GM12878 (cell line): ENCODE measurements around the gene RAB11FIP2. TPM values are rescaled to one million over a fixed set of nuclear protein-coding genes. Genes with fewer than 3 reads are reported as not detected.

Experiments
- ATAC-seq: fragments of 200-7000 bp; cut with Tn5 transposase; 3 replicates; pipeline ENCODE4 v1.9.1; 2020; ENCODE audit warnings: mild to moderate bottlenecking, moderate library complexity
- BruUV-seq: library from RNA; stranded (reverse); fragments of 400-500 nt; replicated peaks from 2 replicates; lab custom pipeline; 2021; lab: Mats Ljungman, UMichigan
- CTCF ChIA-PET: fragments of 300-600 bp; sonication (Branson Sonifier 250); formaldehyde crosslinking; extraction: SDS; loops from one replicate; lab custom pipeline; 2021; ENCODE audit warnings: inconsistent platforms; lab: Yijun Ruan, JAX
- POLR2A ChIA-PET: fragments of 350-600 bp; formaldehyde crosslinking; extraction: SDS; loops from one replicate; lab custom pipeline; 2021; ENCODE audit warnings: inconsistent platforms; lab: Charles Lee
- RAD21 ChIA-PET: fragments of 300-600 bp; sonication (Branson Sonifier 250); formaldehyde crosslinking; loops from one replicate; lab custom pipeline; 2023; ENCODE audit warnings: antibody characterized with exemption; ENCODE audit not compliant: unreplicated experiment; lab: Charles Lee
- SMC1A ChIA-PET: fragments of 300-600 bp; sonication (Branson Sonifier 250); formaldehyde crosslinking; loops from one replicate; lab custom pipeline; 2023; ENCODE audit not compliant: unreplicated experiment, uncharacterized antibody; lab: Charles Lee
- DNase-seq: peaks from one replicate; pipeline ENCODE4 v3.0.0-alpha.2; 2011; ENCODE audit warnings: low read depth, low spot score
- FAIRE-seq: peaks from 3 replicates; lab custom pipeline; 2011; peaks lifted over from hg19 to GRCh38; lab: Jason Lieb, UNC
- H2AFZ ChIP-seq: 2 replicates; pipeline ENCODE4 v1.6.0; 2011; ENCODE audit warnings: low read depth, low read length, control low read depth; ENCODE audit not compliant: control insufficient read depth
- H3K27ac ChIP-seq: 2 replicates; pipeline ENCODE4 v1.5.1; 2011; ENCODE audit warnings: control low read depth; ENCODE audit not compliant: control insufficient read depth, insufficient read depth
- H3K27me3 ChIP-seq, 2 experiments: replicated peaks in 1 of 2; 2 replicates each; pipeline versions ENCODE4 v1.6.0 to v1.6.1; 2011; ENCODE audit warnings: low read length in 1 of 2; ENCODE audit not compliant: control insufficient read depth in 2 of 2, insufficient read depth in 2 of 2
- H3K36me3 ChIP-seq, 2 experiments: 2 replicates each; pipeline ENCODE4 v1.5.1; 2011; ENCODE audit warnings: low read length in 1 of 2; ENCODE audit not compliant: control insufficient read depth in 2 of 2, insufficient read depth in 2 of 2
- H3K4me1 ChIP-seq: 2 replicates; pipeline ENCODE4 v1.6.1; 2011; ENCODE audit warnings: mild to moderate bottlenecking, low read length, moderate library complexity, mixed read lengths; ENCODE audit not compliant: control insufficient read depth, insufficient read depth
- H3K4me2 ChIP-seq: 2 replicates; pipeline ENCODE4 v1.6.0; 2011; ENCODE audit warnings: control low read depth; ENCODE audit not compliant: control insufficient read depth, insufficient read depth
- H3K4me3 ChIP-seq: fragments of 200-600 bp; sonication (generic); 2 replicates; pipeline ENCODE4 v1.5.1; 2016
- H3K79me2 ChIP-seq: 2 replicates; pipeline ENCODE4 v1.6.0; 2011; ENCODE audit warnings: low read length; ENCODE audit not compliant: control insufficient read depth, insufficient read depth
- H3K9ac ChIP-seq: 2 replicates; pipeline ENCODE4 v1.8.0; 2011; ENCODE audit warnings: low read length, control low read depth, mixed read lengths; ENCODE audit not compliant: control insufficient read depth, insufficient read depth
- H3K9me3 ChIP-seq: replicated peaks from 3 replicates; pipeline ENCODE4 v1.5.1; 2011; ENCODE audit warnings: mild to moderate bottlenecking, low read length; ENCODE audit not compliant: control insufficient read depth, insufficient read depth
- H4K20me1 ChIP-seq: 2 replicates; pipeline ENCODE4 v1.6.0; 2011; ENCODE audit not compliant: control insufficient read depth, insufficient read depth
- CUX1 ChIP-seq: IDR thresholded peaks from 2 replicates; pipeline ENCODE4 v1.6.1; 2012; ENCODE audit warnings: improper control_type of control experiment, low read depth, low read length; ENCODE audit not compliant: insufficient replicate concordance
- GATAD2B ChIP-seq: fragments of 450-650 bp; conservative IDR thresholded peaks from 2 replicates; pipeline ENCODE4 v1.6.1; 2017; ENCODE audit warnings: low read depth, mild to moderate bottlenecking, moderate library complexity
- IRF4 ChIP-seq: IDR thresholded peaks from 2 replicates; pipeline ENCODE4 v1.6.1; 2011; ENCODE audit warnings: low read depth, low read length
- LARP7 ChIP-seq: fragments of 450-650 bp; IDR thresholded peaks from 2 replicates; pipeline ENCODE4 v1.6.1; 2017; ENCODE audit warnings: mild to moderate bottlenecking
- POLR2AphosphoS2 ChIP-seq: IDR thresholded peaks from 2 replicates; pipeline ENCODE4 v1.6.1; 2011; ENCODE audit warnings: low read depth, mild to moderate bottlenecking, low read length, improper control_type of control experiment, moderate library complexity
- POLR2AphosphoS5 ChIP-seq: IDR thresholded peaks from 2 replicates; pipeline ENCODE4 v1.6.1; 2011; ENCODE audit warnings: mild to moderate bottlenecking, low read length, inconsistent platforms
- STAT3 ChIP-seq: IDR thresholded peaks from 2 replicates; pipeline ENCODE4 v1.6.1; 2011; ENCODE audit warnings: low read depth, low read length, improper control_type of control experiment
- TAF1 ChIP-seq: IDR thresholded peaks from 2 replicates; pipeline ENCODE4 v1.6.1; 2011; ENCODE audit warnings: mild to moderate bottlenecking, low read depth, low read length, borderline replicate concordance
- TCF7 ChIP-seq: IDR thresholded peaks from 2 replicates; pipeline ENCODE4 v1.6.1; 2014; ENCODE audit warnings: antibody characterized with exemption, borderline replicate concordance
- ZNF217 ChIP-seq: fragments of 450-650 bp; IDR thresholded peaks from 2 replicates; pipeline ENCODE4 v1.6.1; 2017; ENCODE audit warnings: antibody characterized with exemption, mild to moderate bottlenecking
- WGBS: methylation state at CpG from one replicate; pipeline ENCODE4 v1.1.6; 2016; ENCODE audit warnings: low lambda C conversion rate; ENCODE audit not compliant: insufficient replicate concordance, insufficient coverage; ENCODE audit errors: missing lambda C conversion rate; 5-methylcytosine and 5-hydroxymethylcytosine counted together
- in situ Hi-C: fragments of 300-500 bp; cut with MboI; formaldehyde crosslinking; loops from 9 replicates; pipeline ENCODE4 v1.14.3; 2018; ENCODE audit warnings: mixed read lengths
- intact Hi-C: fragments of 100-400 bp; cut with micrococcal nuclease; formaldehyde crosslinking; loops from one replicate; pipeline ENCODE4 v1.14.2; 2022; ENCODE audit not compliant: unreplicated experiment
- polyA plus RNA-seq, 11 experiments: library from polyadenylated mRNA; depleted of rRNA in 4 of 11; unstranded in 6 of 11; stranded (reverse) in 5 of 11; fragments of >200 nt; fragmentation: Nextera tagmentation in 4 of 11; fragmentation: Illumina TruSeq in 1 of 11; extraction: Ambion mirVana in 4 of 11; extraction: Trizol in 1 of 11; gene quantifications; 1 replicate in 1 of 11; 2 replicates in 10 of 11; pipeline versions ENCODE4 v1.2.1 to v1.2.3, GENCODE V29; 2011 to 2016; ENCODE audit warnings: inconsistent platforms in 2 of 11, missing spikeins in 2 of 11, low read depth in 1 of 11
- total RNA-seq, 4 experiments: library from RNA; depleted of rRNA in 3 of 4; stranded (reverse); fragments of >200 nt in 3 of 4; fragmentation: Illumina TruSeq in 1 of 4; extraction: Trizol in 1 of 4; gene quantifications; 2 replicates each; pipeline versions ENCODE4 v1.2.1 to v1.2.3, GENCODE V29; 2013 to 2021
- TF ChIP-seq, protein P1 (sequence below): fragments of 450-650 bp; formaldehyde crosslinking; IDR thresholded peaks from 2 replicates; pipeline ENCODE4 v1.4.0; 2020; ENCODE audit warnings: mild to moderate bottlenecking, moderate library complexity
- TF ChIP-seq, protein P2 (sequence below): IDR thresholded peaks from 2 replicates; pipeline ENCODE4 v1.6.1; 2012; ENCODE audit warnings: low read length, inconsistent platforms

Gene RAB11FIP2
- total and polyA plus RNA-seq, 10 of the 15 experiments (the other 5 are each of a cell fraction or from before 2014, with no cell fraction given), result 1.8 to 16.7 (median 4.3) TPM

GRCh38 chr10:117988814-117989213 is 57.9 kb downstream of the RAB11FIP2 start:
- H3K36me3 ChIP-seq, result no peaks in the 10 kb centered on the region
- ChIA-PET RAD21 (no interaction called here), POLR2A (no interaction called here), CTCF (no interaction called here), SMC1A (no interaction called here)
- no peak for DNase-seq
- no peak overlapping the region for H3K4me2 ChIP-seq
- H3K9ac ChIP-seq, result no peak overlapping the region
- no peak overlapping the region for H3K4me3 ChIP-seq
- WGBS, result 74% methylated on average over 2 of the region's 3 CpGs
- BruUV-seq, result no TSS peak
- H3K4me1 ChIP-seq, result no peaks in the 10 kb centered on the region
- no peak for TF ChIP-seq LARP7
- no peak for TF ChIP-seq STAT3
- TF ChIP-seq IRF4, result no peak
- TF ChIP-seq CUX1, result no peak
- TF ChIP-seq TAF1, result no peak
- TF ChIP-seq POLR2AphosphoS5, result no peak
- TF ChIP-seq GATAD2B, result no peak
- no peak for TF ChIP-seq ZNF217
- TF ChIP-seq, protein P1, sequence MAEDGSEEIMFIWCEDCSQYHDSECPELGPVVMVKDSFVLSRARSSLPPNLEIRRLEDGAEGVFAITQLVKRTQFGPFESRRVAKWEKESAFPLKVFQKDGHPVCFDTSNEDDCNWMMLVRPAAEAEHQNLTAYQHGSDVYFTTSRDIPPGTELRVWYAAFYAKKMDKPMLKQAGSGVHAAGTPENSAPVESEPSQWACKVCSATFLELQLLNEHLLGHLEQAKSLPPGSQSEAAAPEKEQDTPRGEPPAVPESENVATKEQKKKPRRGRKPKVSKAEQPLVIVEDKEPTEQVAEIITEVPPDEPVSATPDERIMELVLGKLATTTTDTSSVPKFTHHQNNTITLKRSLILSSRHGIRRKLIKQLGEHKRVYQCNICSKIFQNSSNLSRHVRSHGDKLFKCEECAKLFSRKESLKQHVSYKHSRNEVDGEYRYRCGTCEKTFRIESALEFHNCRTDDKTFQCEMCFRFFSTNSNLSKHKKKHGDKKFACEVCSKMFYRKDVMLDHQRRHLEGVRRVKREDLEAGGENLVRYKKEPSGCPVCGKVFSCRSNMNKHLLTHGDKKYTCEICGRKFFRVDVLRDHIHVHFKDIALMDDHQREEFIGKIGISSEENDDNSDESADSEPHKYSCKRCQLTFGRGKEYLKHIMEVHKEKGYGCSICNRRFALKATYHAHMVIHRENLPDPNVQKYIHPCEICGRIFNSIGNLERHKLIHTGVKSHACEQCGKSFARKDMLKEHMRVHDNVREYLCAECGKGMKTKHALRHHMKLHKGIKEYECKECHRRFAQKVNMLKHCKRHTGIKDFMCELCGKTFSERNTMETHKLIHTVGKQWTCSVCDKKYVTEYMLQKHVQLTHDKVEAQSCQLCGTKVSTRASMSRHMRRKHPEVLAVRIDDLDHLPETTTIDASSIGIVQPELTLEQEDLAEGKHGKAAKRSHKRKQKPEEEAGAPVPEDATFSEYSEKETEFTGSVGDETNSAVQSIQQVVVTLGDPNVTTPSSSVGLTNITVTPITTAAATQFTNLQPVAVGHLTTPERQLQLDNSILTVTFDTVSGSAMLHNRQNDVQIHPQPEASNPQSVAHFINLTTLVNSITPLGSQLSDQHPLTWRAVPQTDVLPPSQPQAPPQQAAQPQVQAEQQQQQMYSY, result no peak
- no peak for TF ChIP-seq TCF7
- TF ChIP-seq, protein P2, sequence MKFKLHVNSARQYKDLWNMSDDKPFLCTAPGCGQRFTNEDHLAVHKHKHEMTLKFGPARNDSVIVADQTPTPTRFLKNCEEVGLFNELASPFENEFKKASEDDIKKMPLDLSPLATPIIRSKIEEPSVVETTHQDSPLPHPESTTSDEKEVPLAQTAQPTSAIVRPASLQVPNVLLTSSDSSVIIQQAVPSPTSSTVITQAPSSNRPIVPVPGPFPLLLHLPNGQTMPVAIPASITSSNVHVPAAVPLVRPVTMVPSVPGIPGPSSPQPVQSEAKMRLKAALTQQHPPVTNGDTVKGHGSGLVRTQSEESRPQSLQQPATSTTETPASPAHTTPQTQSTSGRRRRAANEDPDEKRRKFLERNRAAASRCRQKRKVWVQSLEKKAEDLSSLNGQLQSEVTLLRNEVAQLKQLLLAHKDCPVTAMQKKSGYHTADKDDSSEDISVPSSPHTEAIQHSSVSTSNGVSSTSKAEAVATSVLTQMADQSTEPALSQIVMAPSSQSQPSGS, result no peak
- no peak for TF ChIP-seq POLR2AphosphoS2
- no peak overlapping the region for H3K27ac ChIP-seq
- no peaks in the 10 kb centered on the region for H3K9me3 ChIP-seq
- H4K20me1 ChIP-seq, result no peaks in the 10 kb centered on the region
- H3K27me3 ChIP-seq, result no peaks in the 10 kb centered on the region
- ATAC-seq, result no peak
- FAIRE-seq, result no peak
- H2AFZ ChIP-seq, result no peak overlapping the region
- in situ Hi-C loops, result no loop called here
- intact Hi-C loops, result no loop called here
- no peaks in the 10 kb centered on the region for H3K79me2 ChIP-seq
